Sigmoid colon (tissue), 7 donors: ENCODE data around the gene PFDN5. TPM values are rescaled to one million over a fixed set of nuclear protein-coding genes. Genes with fewer than 3 reads are reported as not detected.

Source experiments
- DNase-seq: peaks from one replicate; pipeline ENCODE4 v3.0.0-alpha.2; 2019
- H3K27ac ChIP-seq, 4 donors: fragments of 200-600 bp; sonication (generic); one replicate each; pipeline ENCODE4 v1.5.1; 2016 to 2019; ENCODE audit warnings: mild to moderate bottlenecking in 1 of 4
- H3K27me3 ChIP-seq, 3 donors: fragments of 200-600 bp; sonication (generic); one replicate each; pipeline ENCODE4 v1.5.1; 2019; ENCODE audit warnings: mild to moderate bottlenecking in 1 of 3
- H3K36me3 ChIP-seq, 4 donors: fragments of 200-600 bp; sonication (generic); one replicate each; pipeline ENCODE4 v1.5.1; 2016 to 2019
- H3K4me1 ChIP-seq, 4 donors: fragments of 200-600 bp; sonication (generic); one replicate each; pipeline ENCODE4 v1.5.1; 2017 to 2019
- H3K4me3 ChIP-seq, 4 donors: fragments of 200-600 bp; sonication (generic); one replicate each; pipeline ENCODE4 v1.5.1; 2017 to 2019; ENCODE audit warnings: mild to moderate bottlenecking in 2 of 4, moderate library complexity in 1 of 4
- H3K9me3 ChIP-seq, 4 donors: fragments of 200-600 bp in 3 of 4; sonication (generic) in 3 of 4; one replicate each; pipeline versions ENCODE4 v1.5.1 to v1.6.1; 2013 to 2019
- CTCF ChIP-seq, 4 experiments: fragments of 450-650 bp in 3 of 4; fragments of 200-600 bp in 1 of 4; IDR thresholded peaks; one replicate each; pipeline ENCODE4 v1.5.1; 2016 to 2019; ENCODE audit warnings: antibody characterized with exemption in 4 of 4, mild to moderate bottlenecking in 3 of 4, moderate library complexity in 2 of 4
- EP300 ChIP-seq, 4 donors: sonication (generic); formaldehyde crosslinking; IDR thresholded peaks; one replicate each; pipeline ENCODE4 v1.6.1; 2017; ENCODE audit warnings: antibody characterized with exemption in 4 of 4
- POLR2A ChIP-seq, 2 donors: fragments of 450-650 bp; IDR thresholded peaks; one replicate each; pipeline ENCODE4 v1.6.1; 2016; ENCODE audit warnings: antibody characterized with exemption in 2 of 2, mild to moderate bottlenecking in 2 of 2, moderate library complexity in 2 of 2
- POLR2AphosphoS5 ChIP-seq, 4 donors: sonication (generic); formaldehyde crosslinking; IDR thresholded peaks; one replicate each; pipeline ENCODE4 v1.6.1; 2017; ENCODE audit warnings: antibody characterized with exemption in 4 of 4
- WGBS, 2 donors: extraction: QIAGEN DNeasy Blood & Tissue Kit; methylation state at CpG; one replicate each; pipeline ENCODE4 v1.1.7; 2013; 5-methylcytosine and 5-hydroxymethylcytosine counted together
- intact Hi-C: fragments of 100-400 bp; cut with DNase I; formaldehyde crosslinking; loops from one replicate; pipeline ENCODE4 v1.15.1; 2023
- polyA plus RNA-seq, 3 donors: library from polyadenylated mRNA; stranded (reverse); fragments of 200-250 nt; gene quantifications; one replicate each; pipeline ENCODE4 v1.2.3, GENCODE V29; 2013
- total RNA-seq, 4 donors: library from RNA; depleted of rRNA; stranded (reverse); fragments of >200 nt; gene quantifications; one replicate each; pipeline ENCODE4 v1.1.0, GENCODE V29; 2016
- donor health status: healthy with polysubstance abuse.
- donor health status: Bipolar disorder and iron deficiency.
- donor health status: healthy.

The PFDN5 gene
- total and polyA plus RNA-seq, 7 donors = 757 to 1,604 (median 819) TPM

GRCh38 chr12:53299454-53300180 lies 4.3 kb downstream of the PFDN5 start, which contains the start of gene MYG1:
TSS of gene MYG1 (plus strand) at chr12:53299695. CDS start at chr12:53299738, 43 bp downstream.
- no peaks in the 10 kb centered on the region for H3K9me3 ChIP-seq
- H3K36me3 ChIP-seq = peaks cover 0 to 53% (median 11%) of the 10 kb centered on the region in 4 donors
- peaks cover 0 to 63% (median 55%) of the 10 kb centered on the region in 4 donors for H3K4me1 ChIP-seq
- 1 to 2% methylated on average over 51 of the region's 51 CpGs for WGBS, 2 donors
- peak; percentile 91 for DNase-seq
- peak within 1 kb of the TSS; percentile 75 to 80 (median 78) for H3K27ac ChIP-seq
- intact Hi-C loops = no loop called here
- H3K4me3 ChIP-seq = peak within 1 kb of the TSS; percentile 70 to 83 (median 76)
- no peaks in the 10 kb centered on the region for H3K27me3 ChIP-seq
- TF ChIP-seq POLR2AphosphoS5 (IDR thresholded peaks at IDR 0.05) (peak; percentile 32 to 91 (median 73)), CTCF (IDR thresholded peaks at IDR 0.05) (peak; percentile 12 to 46 (median 24)), EP300 (IDR thresholded peaks at IDR 0.05) (no peak), POLR2A (IDR thresholded peaks at IDR 0.05) (peak; percentile 39 to 43)

DNA sequence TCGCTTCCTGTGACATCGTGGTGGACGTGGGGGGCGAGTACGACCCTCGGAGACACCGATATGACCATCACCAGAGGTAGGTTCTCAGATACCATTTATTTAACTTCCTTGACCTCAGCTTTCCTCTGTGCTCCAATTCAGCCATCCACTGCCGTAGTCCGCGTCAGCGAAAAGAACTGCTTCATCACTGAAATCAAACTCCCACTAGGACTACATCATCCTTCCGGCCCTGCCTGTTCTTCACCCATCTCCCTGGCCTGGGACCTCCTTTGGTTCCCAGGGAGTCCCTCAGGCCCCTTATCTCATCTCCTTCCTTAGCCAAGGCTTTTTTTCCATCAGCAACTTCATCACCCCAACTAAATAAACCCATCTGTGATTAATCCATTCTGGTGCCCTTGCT lies 4.8 kb downstream of the PFDN5 start:
- no peaks in the 10 kb centered on the region for H3K27me3 ChIP-seq
- intact Hi-C loops = no loop called here
- no peak for TF ChIP-seq POLR2A (IDR thresholded peaks at IDR 0.05)
- TF ChIP-seq EP300 (IDR thresholded peaks at IDR 0.05) = no peak
- H3K4me3 ChIP-seq = peak overlapping the region; percentile 70 to 83 (median 76)
- peaks cover 0 to 58% (median 50%) of the 10 kb centered on the region in 4 donors for H3K4me1 ChIP-seq
- H3K9me3 ChIP-seq = no peaks in the 10 kb centered on the region
- H3K36me3 ChIP-seq = peaks cover 0 to 56% (median 13%) of the 10 kb centered on the region in 4 donors
- peak overlapping the region; percentile 75 to 80 (median 78) for H3K27ac ChIP-seq
- no peak for DNase-seq
- 3% methylated on average over 12 of the region's 12 CpGs for WGBS, 2 donors

DNA sequence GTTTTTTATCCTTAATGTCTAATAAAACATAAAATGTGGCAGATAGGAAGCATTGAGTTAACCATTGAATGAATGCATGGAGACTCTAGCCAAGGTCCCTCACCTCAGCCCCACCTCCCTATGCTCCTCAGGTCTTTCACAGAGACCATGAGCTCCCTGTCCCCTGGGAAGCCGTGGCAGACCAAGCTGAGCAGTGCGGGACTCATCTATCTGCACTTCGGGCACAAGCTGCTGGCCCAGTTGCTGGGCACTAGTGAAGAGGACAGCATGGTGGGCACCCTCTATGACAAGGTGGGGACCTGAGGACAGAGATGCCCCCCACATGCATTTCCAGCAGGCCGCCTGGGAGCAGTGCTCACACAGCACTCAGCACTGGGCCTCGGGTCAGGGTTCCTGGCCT lies 7.6 kb downstream of the PFDN5 start:
- no peak overlapping the region for H3K4me3 ChIP-seq
- peaks cover 0 to 38% (median 31%) of the 10 kb centered on the region in 4 donors for H3K4me1 ChIP-seq
- peaks cover 25 to 72% (median 37%) of the 10 kb centered on the region in 4 donors for H3K36me3 ChIP-seq
- intact Hi-C loops = no loop called here
- H3K27ac ChIP-seq = no peak overlapping the region
- no peak for DNase-seq
- TF ChIP-seq EP300 (IDR thresholded peaks at IDR 0.05) (no peak), POLR2A (IDR thresholded peaks at IDR 0.05) (no peak)
- H3K9me3 ChIP-seq = no peaks in the 10 kb centered on the region
- H3K27me3 ChIP-seq = no peaks in the 10 kb centered on the region
- 90 to 94% methylated on average over 5 of the region's 5 CpGs for WGBS, 2 donors

DNA sequence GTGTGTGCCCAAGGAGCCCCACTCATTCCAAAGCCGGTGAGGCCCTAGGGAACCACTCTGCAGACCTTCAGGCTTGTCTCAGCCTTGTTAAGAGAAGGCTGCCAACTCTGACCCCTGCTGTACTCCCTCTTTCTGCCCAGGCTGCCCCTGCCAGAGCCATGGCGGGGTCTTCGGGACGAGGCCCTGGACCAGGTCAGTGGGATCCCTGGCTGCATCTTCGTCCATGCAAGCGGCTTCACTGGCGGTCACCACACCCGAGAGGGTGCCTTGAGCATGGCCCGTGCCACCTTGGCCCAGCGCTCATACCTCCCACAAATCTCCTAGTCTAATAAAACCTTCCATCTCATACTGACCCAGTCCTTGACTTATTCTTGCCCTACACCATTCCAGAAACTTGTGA lies 11.5 kb downstream of the PFDN5 start:
- Histone ChIP-seq H3K4me1 (peaks cover 0 to 10% (median 7%) of the 10 kb centered on the region in 4 donors), H3K27ac (no peak overlapping the region), H3K36me3 (peaks cover 42 to 94% (median 53%) of the 10 kb centered on the region in 4 donors), H3K27me3 (no peaks in the 10 kb centered on the region), H3K4me3 (no peak overlapping the region), H3K9me3 (no peaks in the 10 kb centered on the region)
- 96 to 97% methylated on average over 10 of the region's 10 CpGs for WGBS, 2 donors
- intact Hi-C loops = no loop called here
- no peak for DNase-seq
- TF ChIP-seq POLR2AphosphoS5 (IDR thresholded peaks at IDR 0.05) (no peak), POLR2A (IDR thresholded peaks at IDR 0.05) (no peak), EP300 (IDR thresholded peaks at IDR 0.05) (no peak), CTCF (IDR thresholded peaks at IDR 0.05) (no peak)

- Histone ChIP-seq H3K9me3 (no peaks in the 10 kb centered on the region), H3K36me3 (peaks cover 42 to 85% (median 47%) of the 10 kb centered on the region in 4 donors), H3K4me1 (no peaks in the 10 kb centered on the region), H3K4me3 (no peak overlapping the region), H3K27ac (no peak overlapping the region), H3K27me3 (no peaks in the 10 kb centered on the region)
- 67 to 76% methylated on average over 4 of the region's 4 CpGs for WGBS, 2 donors
- TF ChIP-seq CTCF (IDR thresholded peaks at IDR 0.05) (no peak), POLR2A (IDR thresholded peaks at IDR 0.05) (no peak), EP300 (IDR thresholded peaks at IDR 0.05) (no peak), POLR2AphosphoS5 (IDR thresholded peaks at IDR 0.05) (no peak)
- no peak for DNase-seq
- intact Hi-C loops = no loop called here
Measured at GRCh38 chr12:53308276-53308675, 12.9 kb downstream of the PFDN5 start.
